ENCODE measurements around the gene NCAPD3. TPM values are rescaled to one million over a fixed set of nuclear protein-coding genes. Genes with fewer than 3 reads are reported as not detected.
"Not testable (repeated sequence)": the region's sequence is repeated elsewhere in the genome, so short reads cannot be mapped to it uniquely, and the experiment has no call there.

NCAPD3 gene
- total RNA-seq, 2 donors from 2014 or later = 55.6 to 121 TPM

DNA sequence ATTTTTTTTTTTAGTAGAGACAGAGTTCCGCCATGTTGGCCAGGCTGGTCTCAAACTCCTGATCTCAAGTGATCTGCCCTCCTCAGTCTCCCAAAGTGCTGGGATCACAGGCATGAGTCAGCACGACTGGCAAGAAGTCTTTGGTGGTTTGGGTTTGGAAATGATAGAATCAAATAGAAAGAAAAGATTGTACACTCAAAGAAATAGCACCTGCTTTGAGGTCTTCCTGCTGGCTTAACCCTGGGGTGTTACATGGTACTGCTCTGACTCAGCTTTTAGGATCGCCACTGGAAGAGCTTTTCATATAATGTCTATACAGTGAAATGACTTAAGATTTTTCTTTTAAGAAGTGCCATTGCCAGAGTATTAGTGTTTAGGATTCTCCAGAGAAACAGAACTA is 104.7 kb downstream of the NCAPD3 start:
- ATAC-seq = peak; percentile 32 to 82

GRCh38 chr11:134118006-134118405 is 105.8 kb downstream of the NCAPD3 start:
- Mint-ChIP-seq H3K36me3 (no peaks in the 10 kb centered on the region), H3K27me3 (peaks cover 23 to 29% of the 10 kb centered on the region in 2 donors), H3K4me1 (ENCODE audit: low read depth in 2 of 2) (peaks cover 0 to 3% of the 10 kb centered on the region in 2 donors), H3K4me3 (no peak overlapping the region), H3K9me3 (no peaks in the 10 kb centered on the region), H3K27ac (no peak overlapping the region)
- ATAC-seq = no peak
- DNase-seq (ENCODE audit: low spot score) = no peak

More for the DNA sequence above, 104.7 kb downstream of the NCAPD3 start:
- Mint-ChIP-seq H3K4me1 (ENCODE audit: low read depth in 2 of 2) (peaks cover 0 to 3% of the 10 kb centered on the region in 2 donors), H3K27ac (no peak overlapping the region), H3K4me3 (no peak overlapping the region), H3K9me3 (no peaks in the 10 kb centered on the region), H3K27me3 (peaks cover 29 to 37% of the 10 kb centered on the region in 2 donors), H3K36me3 (no peaks in the 10 kb centered on the region)
- no peak for DNase-seq (ENCODE audit: low spot score)

- Mint-ChIP-seq H3K36me3 (no peaks in the 10 kb centered on the region), H3K27ac (no peak overlapping the region), H3K4me3 (no peak overlapping the region), H3K4me1 (ENCODE audit: low read depth in 2 of 2) (peaks cover 0 to 3% of the 10 kb centered on the region in 2 donors), H3K27me3 (peaks cover 18 to 20% of the 10 kb centered on the region in 2 donors), H3K9me3 (no peaks in the 10 kb centered on the region)
- ATAC-seq = no peak
- no peak for DNase-seq (ENCODE audit: low spot score)
Measured at GRCh38 chr11:134116210-134116609, 107.6 kb downstream of the NCAPD3 start.

- H3K27ac Mint-ChIP-seq; ATAC-seq; H3K4me3 Mint-ChIP-seq; H3K9me3 Mint-ChIP-seq; H3K36me3 Mint-ChIP-seq; DNase-seq (ENCODE audit: low spot score); H3K4me1 Mint-ChIP-seq (ENCODE audit: low read depth in 2 of 2): not testable (repeated sequence)
- H3K27me3 Mint-ChIP-seq = peaks cover 14 to 31% of the 10 kb centered on the region in 2 donors
Measured at GRCh38 chr11:134113787-134114186, 110.0 kb downstream of the NCAPD3 start.

DNA sequence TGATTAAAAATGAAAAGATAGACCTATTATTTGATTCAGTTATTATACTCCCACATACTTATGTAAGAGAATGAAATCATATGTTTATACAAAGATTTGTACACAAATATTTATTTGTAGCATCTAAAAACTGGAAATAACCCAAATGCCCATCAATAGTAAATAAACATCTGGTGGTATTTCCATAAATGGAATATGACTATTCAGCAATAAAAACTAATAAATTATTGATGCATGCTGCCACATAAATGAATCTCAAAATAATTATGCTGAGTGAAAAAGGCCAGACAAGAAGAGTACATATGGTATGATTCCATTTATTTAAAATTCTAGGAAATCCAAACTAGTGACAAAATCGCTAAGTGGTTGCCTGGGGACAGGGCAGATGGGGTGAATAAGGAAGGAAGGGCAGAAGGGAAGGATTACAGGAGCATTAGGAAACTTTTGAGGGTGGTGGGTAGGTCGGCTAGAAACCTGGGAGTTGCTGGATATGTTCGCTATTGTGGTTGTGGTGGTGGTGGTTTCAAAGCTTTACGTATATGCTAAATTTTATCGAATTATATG is 113.4 kb downstream of the NCAPD3 start:
- Mint-ChIP-seq H3K9me3 (peaks cover 2% of the 10 kb centered on the region), H3K27ac (no peak overlapping the region), H3K4me3 (no peak overlapping the region), H3K36me3 (peaks cover 5% of the 10 kb centered on the region), H3K27me3 (peaks cover 8 to 21% of the 10 kb centered on the region in 2 donors), H3K4me1 (ENCODE audit: low read depth in 2 of 2) (no peaks in the 10 kb centered on the region)
- ATAC-seq (no peak), DNase-seq (ENCODE audit: low spot score) (no peak)

Other genes with a start within 250 kb of the NCAPD3 start
- 1 to 10 TPM; 2.9 to 5.7 TPM for gene JAM3, start 154.9 kb downstream of the NCAPD3 start, total RNA-seq
- 10 to 100 TPM; 33.5 to 33.9 TPM for gene VPS26B, start 704 bp upstream of the NCAPD3 start, total RNA-seq
- gene THYN1, start 29.4 kb upstream of the NCAPD3 start, total RNA-seq = 10 to 100 TPM; 34.4 to 45.9 TPM
- 10 to 100 TPM; 21.1 to 29.2 TPM for gene ACAD8, start 29.6 kb upstream of the NCAPD3 start, total RNA-seq
- 1 to 10 TPM in 1 of 2 donors, not detected in 1; 1.9 TPM for gene GLB1L3, start 52.4 kb upstream of the NCAPD3 start, total RNA-seq
- 10 to 100 TPM in 1 of 2 donors, 1 to 10 TPM in 1; 1.7 to 15.0 TPM for gene GLB1L2, start 108.0 kb upstream of the NCAPD3 start, total RNA-seq
- 10 to 100 TPM in 1 of 2 donors, 1 to 10 TPM in 1; 5.4 to 10.2 TPM for gene B3GAT1, start 188.3 kb upstream of the NCAPD3 start, total RNA-seq

Measured in natural killer cell treated with Interleukin-12 subunit alpha and Interleukin-12 subunit beta and Interleukin-15 and Interleukin-18, amount 100 ng/mL, for 72 hours (primary cell).